PC-3 (cell line): ENCODE data around the gene CYB561A3. TPM values are rescaled to one million over a fixed set of nuclear protein-coding genes. Genes with fewer than 3 reads are reported as not detected.

ENCODE experiments used
- ATAC-seq: fragments of 200-7000 bp; cut with Tn5 transposase; 2 replicates; pipeline ENCODE4 v1.9.1; 2020; ENCODE audit warnings: mild to moderate bottlenecking, moderate library complexity
- BruUV-seq: library from RNA; stranded (reverse); fragments of 400-500 nt; replicated peaks from 2 replicates; lab custom pipeline; 2021; lab: Mats Ljungman, UMichigan
- CTCF ChIA-PET: fragments of 300-600 bp; sonication (Branson Sonifier 250); formaldehyde crosslinking; loops from one replicate; lab custom pipeline; 2022; ENCODE audit warnings: antibody characterized with exemption; lab: Charles Lee
- POLR2A ChIA-PET: fragments of 300-600 bp; sonication (Branson Sonifier 250); formaldehyde crosslinking; loops from one replicate; lab custom pipeline; 2022; ENCODE audit warnings: antibody characterized with exemption; ENCODE audit not compliant: unreplicated experiment; lab: Charles Lee
- DNase-seq: peaks from one replicate; pipeline ENCODE4 v3.0.0-alpha.2; 2015
- H2AFZ ChIP-seq: fragments of 300-600 bp; sonication (generic); 2 replicates; pipeline ENCODE4 v1.6.0; 2016; ENCODE audit warnings: antibody characterized with exemption, low read length
- H3F3A ChIP-seq: fragments of 300-600 bp; sonication (generic); one replicate; pipeline ENCODE4 v1.6.0; 2017; ENCODE audit warnings: antibody characterized with exemption, low read length, control low read depth, mild to moderate bottlenecking; ENCODE audit not compliant: unreplicated experiment
- H3K27ac ChIP-seq: fragments of 300-600 bp; sonication (generic); 2 replicates; pipeline ENCODE4 v1.5.1; 2016; ENCODE audit warnings: mild to moderate bottlenecking, low read length
- H3K27me3 ChIP-seq: fragments of 300-600 bp; sonication (generic); 2 replicates; pipeline ENCODE4 v1.6.1; 2016; ENCODE audit warnings: low read length, mixed read lengths
- H3K36me3 ChIP-seq: fragments of 300-600 bp; sonication (generic); 2 replicates; pipeline ENCODE4 v1.6.1; 2016; ENCODE audit warnings: low read depth, mixed run types, low read length, mixed read lengths
- H3K4me1 ChIP-seq: fragments of 300-600 bp; sonication (generic); 2 replicates; pipeline ENCODE4 v1.5.1; 2016; ENCODE audit warnings: low read length; ENCODE audit not compliant: insufficient read depth
- H3K4me2 ChIP-seq: fragments of 300-600 bp; sonication (generic); 2 replicates; pipeline ENCODE4 v1.6.0; 2016; ENCODE audit warnings: low read length
- H3K4me3 ChIP-seq: fragments of 300-600 bp; sonication (generic); 2 replicates; pipeline ENCODE4 v1.5.1; 2016; ENCODE audit warnings: mild to moderate bottlenecking, low read length, mixed read lengths
- H3K79me2 ChIP-seq: fragments of 300-600 bp; sonication (generic); 2 replicates; pipeline ENCODE4 v1.6.1; 2017; ENCODE audit warnings: low read length, mixed read lengths
- H3K9ac ChIP-seq: fragments of 300-600 bp; sonication (generic); 2 replicates; pipeline ENCODE4 v1.6.0; 2016; ENCODE audit warnings: mild to moderate bottlenecking, low read length
- H3K9me2 ChIP-seq: fragments of 300-600 bp; sonication (generic); replicated peaks from 2 replicates; pipeline ENCODE4 v1.6.1; 2016; ENCODE audit warnings: mixed run types, low read length, mixed read lengths
- H3K9me3 ChIP-seq: fragments of 300-600 bp; sonication (generic); 2 replicates; pipeline ENCODE4 v1.6.1; 2016; ENCODE audit warnings: low read length, mixed read lengths
- H4K20me1 ChIP-seq: fragments of 300-600 bp; sonication (generic); 2 replicates; pipeline ENCODE4 v1.6.1; 2016; ENCODE audit warnings: low read length, mixed read lengths
- CTCF ChIP-seq: fragments of 300-600 bp; sonication (generic); conservative IDR thresholded peaks from 2 replicates; pipeline ENCODE4 v1.5.1; 2017; ENCODE audit warnings: antibody characterized with exemption, low read depth, mild to moderate bottlenecking, low read length
- EZH2 ChIP-seq: fragments of 300-600 bp; sonication (generic); IDR thresholded peaks from one replicate; pipeline ENCODE4 v1.6.1; 2017; ENCODE audit warnings: antibody characterized with exemption, mild to moderate bottlenecking, low read length; ENCODE audit not compliant: unreplicated experiment
- EZH2phosphoT487 ChIP-seq: fragments of 300-600 bp; sonication (generic); IDR thresholded peaks from 2 replicates; pipeline ENCODE4 v1.6.1; 2018; ENCODE audit warnings: mild to moderate bottlenecking, antibody characterized with exemption, low read length, borderline replicate concordance
- intact Hi-C: fragments of 100-400 bp; cut with micrococcal nuclease; formaldehyde crosslinking; loops from 2 replicates; pipeline ENCODE4 v1.9.0; 2023
- total RNA-seq: library from RNA; depleted of rRNA; stranded (reverse); fragments of >200 nt; gene quantifications from 2 replicates; pipeline ENCODE4 v1.2.3, GENCODE V29; 2014

CYB561A3 gene
- total RNA-seq, 1 experiment from 2014 or later, result 51.2 TPM

- ChIA-PET POLR2A (interaction anchor here (0.6 kb wide), 1 partner anchor 51 kb away, joined by 3 read pairs; the partner anchor contains the start of gene CYB561A3), CTCF (no interaction called here)
- Histone ChIP-seq H3K9me3 (no peaks in the 10 kb centered on the region), H3K9ac (no peak overlapping the region), H3K36me3 (peaks cover 84% of the 10 kb centered on the region), H3K4me2 (no peak overlapping the region), H3K4me1 (peaks cover 5% of the 10 kb centered on the region; the same call in 1 of the 2 replicates), H3K4me3 (no peak overlapping the region), H4K20me1 (no peaks in the 10 kb centered on the region), H3K27ac (no peak overlapping the region), H3K79me2 (no peaks in the 10 kb centered on the region), H2AFZ (no peak overlapping the region), H3K9me2 (no peaks in the 10 kb centered on the region), H3F3A (no peaks in the 10 kb centered on the region), H3K27me3 (no peaks in the 10 kb centered on the region)
- BruUV-seq, result no TSS peak
- DNase-seq (no peak), ATAC-seq (no peak)
- intact Hi-C loops, result no loop called here
- TF ChIP-seq EZH2phosphoT487, result no peak
Measured at GRCh38 chr11:61310749-61311148, 50.9 kb downstream of the CYB561A3 start.

- intact Hi-C loops, result no loop called here
- BruUV-seq, result no TSS peak
- POLR2A ChIA-PET, result no interaction called here
Measured at GRCh38 chr11:61309739-61310138, 51.9 kb downstream of the CYB561A3 start.

GRCh38 chr11:61309141-61309540 lies 52.5 kb downstream of the CYB561A3 start:
- no peaks in the 10 kb centered on the region for H3K79me2 ChIP-seq
- no TSS peak for BruUV-seq
- H3K27me3 ChIP-seq, result no peaks in the 10 kb centered on the region
- H3K27ac ChIP-seq, result no peak overlapping the region
- H3K36me3 ChIP-seq, result peaks cover 90% of the 10 kb centered on the region
- POLR2A ChIA-PET, result no interaction called here
- DNase-seq (no peak), ATAC-seq (no peak)
- no peaks in the 10 kb centered on the region for H4K20me1 ChIP-seq
- no peak overlapping the region for H3K9ac ChIP-seq
- H3K9me3 ChIP-seq, result no peaks in the 10 kb centered on the region
- H3K4me2 ChIP-seq, result no peak overlapping the region
- no peak for TF ChIP-seq EZH2
- no peak for TF ChIP-seq CTCF
- TF ChIP-seq EZH2phosphoT487, result no peak
- intact Hi-C loops, result no loop called here
- H3K4me3 ChIP-seq, result no peak overlapping the region
- H3K4me1 ChIP-seq, result no peaks in the 10 kb centered on the region
- CTCF ChIA-PET, result no interaction called here
- no peaks in the 10 kb centered on the region for H3K9me2 ChIP-seq
- H2AFZ ChIP-seq, result no peak overlapping the region
- H3F3A ChIP-seq, result no peaks in the 10 kb centered on the region

More at GRCh38 chr11:61309739-61310138, 51.9 kb downstream of the CYB561A3 start:
- Histone ChIP-seq H3K79me2 (no peaks in the 10 kb centered on the region), H3K4me1 (no peaks in the 10 kb centered on the region), H3K4me3 (no peak overlapping the region), H3K9me2 (no peaks in the 10 kb centered on the region), H3K9me3 (no peaks in the 10 kb centered on the region), H3K27me3 (no peaks in the 10 kb centered on the region), H3K9ac (no peak overlapping the region), H3K4me2 (no peak overlapping the region), H4K20me1 (no peaks in the 10 kb centered on the region), H3K27ac (no peak overlapping the region), H3K36me3 (peaks cover 92% of the 10 kb centered on the region), H2AFZ (no peak overlapping the region), H3F3A (no peaks in the 10 kb centered on the region)
- DNase-seq, result no peak
- no peak for ATAC-seq
- TF ChIP-seq EZH2 (no peak), EZH2phosphoT487 (no peak), CTCF (no peak)
- CTCF ChIA-PET, result no interaction called here
